Measurements from ENCODE around the gene BARD1.
"Not testable (repeated sequence)": the region's sequence is repeated elsewhere in the genome, so short reads cannot be mapped to it uniquely, and the experiment has no call there.

BARD1 gene

DNA sequence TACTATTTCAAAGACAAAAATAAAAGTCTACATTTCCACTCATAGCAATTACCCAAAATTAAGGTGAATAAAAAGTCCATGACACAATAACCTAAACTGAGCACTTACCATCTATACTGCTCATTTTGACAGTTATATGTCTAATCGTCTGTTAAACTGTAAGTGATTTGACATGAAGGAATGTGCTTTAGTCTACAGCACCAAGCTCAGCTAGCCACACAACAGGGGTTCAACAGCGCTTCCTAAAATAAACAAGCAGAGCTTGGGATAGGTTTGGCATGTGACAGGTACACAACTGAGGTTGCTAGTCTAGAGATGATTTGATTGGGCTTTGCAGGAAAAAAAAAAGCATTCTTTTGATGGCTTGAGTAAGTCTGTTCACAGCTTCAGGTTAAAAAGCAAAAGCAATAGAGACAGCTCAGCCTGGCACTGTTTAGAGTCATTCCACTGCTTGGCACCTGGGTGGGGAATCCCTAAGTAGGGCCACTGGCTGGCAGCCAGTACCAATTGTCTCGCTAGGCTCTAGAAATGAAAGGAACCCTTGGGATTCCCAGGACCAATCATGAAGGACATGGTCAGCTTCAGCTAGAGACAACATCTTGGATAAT, 78.6 kb downstream of the BARD1 start:
- TF ChIP-seq, protein P1, sequence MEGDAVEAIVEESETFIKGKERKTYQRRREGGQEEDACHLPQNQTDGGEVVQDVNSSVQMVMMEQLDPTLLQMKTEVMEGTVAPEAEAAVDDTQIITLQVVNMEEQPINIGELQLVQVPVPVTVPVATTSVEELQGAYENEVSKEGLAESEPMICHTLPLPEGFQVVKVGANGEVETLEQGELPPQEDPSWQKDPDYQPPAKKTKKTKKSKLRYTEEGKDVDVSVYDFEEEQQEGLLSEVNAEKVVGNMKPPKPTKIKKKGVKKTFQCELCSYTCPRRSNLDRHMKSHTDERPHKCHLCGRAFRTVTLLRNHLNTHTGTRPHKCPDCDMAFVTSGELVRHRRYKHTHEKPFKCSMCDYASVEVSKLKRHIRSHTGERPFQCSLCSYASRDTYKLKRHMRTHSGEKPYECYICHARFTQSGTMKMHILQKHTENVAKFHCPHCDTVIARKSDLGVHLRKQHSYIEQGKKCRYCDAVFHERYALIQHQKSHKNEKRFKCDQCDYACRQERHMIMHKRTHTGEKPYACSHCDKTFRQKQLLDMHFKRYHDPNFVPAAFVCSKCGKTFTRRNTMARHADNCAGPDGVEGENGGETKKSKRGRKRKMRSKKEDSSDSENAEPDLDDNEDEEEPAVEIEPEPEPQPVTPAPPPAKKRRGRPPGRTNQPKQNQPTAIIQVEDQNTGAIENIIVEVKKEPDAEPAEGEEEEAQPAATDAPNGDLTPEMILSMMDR (IDR thresholded peaks at IDR 0.05; ENCODE audit: extremely low read depth, missing control alignments): no peak
- no peak for DNase-seq (ENCODE audit: low spot score)

DNA sequence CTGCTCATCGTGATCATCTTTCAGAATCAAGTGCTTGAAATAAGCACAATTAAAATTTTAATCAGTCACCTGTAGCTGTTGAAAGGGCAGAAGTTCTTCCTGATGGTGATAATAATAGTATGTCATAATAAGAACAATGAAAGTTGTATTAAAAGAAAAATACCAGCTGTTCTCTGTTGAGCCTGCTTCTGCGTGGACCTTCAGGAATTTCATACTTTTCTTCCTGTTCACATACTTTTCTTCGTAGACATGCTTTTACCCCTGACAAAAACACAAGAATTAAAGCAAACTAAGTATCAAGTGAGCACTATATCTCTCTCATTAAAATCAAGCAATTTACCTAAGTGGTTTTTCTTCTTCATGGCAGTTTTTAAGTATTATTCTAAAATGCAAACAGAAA, 79.2 kb downstream of the BARD1 start:
- TF ChIP-seq, protein P1 (IDR thresholded peaks at IDR 0.05; ENCODE audit: extremely low read depth, missing control alignments): no peak
- DNase-seq (ENCODE audit: low spot score): no peak

DNA sequence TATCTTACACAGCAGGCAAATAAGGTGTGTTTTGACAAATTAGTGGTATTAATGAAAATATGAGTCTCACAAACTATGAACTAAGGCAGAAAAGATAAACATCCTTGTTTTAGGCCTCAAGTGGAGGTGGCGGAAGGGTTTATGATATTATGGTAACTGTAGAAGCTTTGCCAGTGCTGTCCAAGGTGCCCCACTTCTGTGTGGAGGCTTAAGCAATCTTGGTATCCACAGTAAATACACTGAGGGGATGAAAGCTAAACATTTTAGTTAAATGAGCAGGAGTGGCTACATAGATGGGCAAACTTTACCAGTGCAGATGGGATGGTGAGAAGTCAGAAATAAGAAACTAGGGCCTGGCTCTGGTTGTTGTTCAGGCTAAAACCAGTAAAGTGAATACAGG, 84.7 kb downstream of the BARD1 start:
- TF ChIP-seq, protein P1 (IDR thresholded peaks at IDR 0.05; ENCODE audit: extremely low read depth, missing control alignments): no peak
- DNase-seq (ENCODE audit: low spot score): no peak

DNA sequence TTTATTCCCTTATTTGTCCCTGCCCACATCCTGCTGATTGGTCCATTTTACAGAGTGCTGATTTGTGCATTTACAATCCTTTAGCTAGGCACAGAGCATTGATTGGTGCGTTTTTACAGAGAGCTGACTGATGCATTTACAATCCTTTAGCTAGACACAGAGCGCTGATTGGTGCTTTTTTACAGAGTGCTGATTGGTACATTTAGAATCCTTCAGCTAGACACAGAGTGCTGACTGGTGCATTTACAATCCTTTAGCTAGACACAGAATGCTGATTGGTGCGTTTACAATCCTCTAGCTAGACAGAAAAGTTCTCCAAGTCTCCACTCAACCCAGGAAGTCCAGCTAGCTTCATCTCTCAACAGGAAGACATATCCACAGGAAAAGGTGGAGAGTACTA, 91.6 kb downstream of the BARD1 start:
- not testable (repeated sequence) for DNase-seq (ENCODE audit: low spot score)

DNA sequence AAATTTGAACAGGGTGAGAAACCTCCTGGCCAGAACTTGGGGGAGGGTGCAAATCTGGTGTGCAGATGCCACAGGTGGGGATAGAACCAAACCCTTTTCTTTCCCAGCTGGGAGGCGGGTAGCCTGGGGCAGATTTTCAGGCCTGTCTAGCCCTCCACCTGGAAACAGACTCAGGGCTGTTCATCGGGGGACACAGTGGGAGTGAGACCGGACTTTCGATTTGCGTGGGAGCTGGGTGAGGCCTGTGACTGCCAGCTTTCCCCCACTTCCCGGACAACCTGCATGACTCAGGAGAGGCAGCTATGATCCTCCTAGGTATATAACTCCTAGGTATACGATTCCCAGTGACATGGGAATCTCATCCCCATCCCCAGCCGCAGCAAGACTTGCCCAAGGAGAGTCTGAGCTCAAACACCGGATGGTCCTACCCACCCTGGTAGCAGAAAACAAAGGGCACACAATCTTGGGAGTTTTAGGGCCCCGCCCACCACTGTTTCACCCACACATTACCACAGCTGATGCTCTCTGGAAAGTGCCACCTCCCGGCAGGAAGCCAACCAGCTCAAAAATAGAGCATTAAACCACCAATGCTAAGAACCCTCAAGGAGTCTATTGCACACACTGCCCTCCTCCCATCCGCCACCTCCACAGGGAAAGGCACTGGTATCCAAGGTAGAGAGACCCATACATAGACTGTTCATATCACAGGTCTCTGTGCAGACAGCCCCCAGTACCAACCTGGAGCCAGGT, 92.5 kb downstream of the BARD1 start:
- DNase-seq (ENCODE audit: low spot score): no peak
- TF ChIP-seq, protein P1 (IDR thresholded peaks at IDR 0.05; ENCODE audit: extremely low read depth, missing control alignments): no peak

DNA sequence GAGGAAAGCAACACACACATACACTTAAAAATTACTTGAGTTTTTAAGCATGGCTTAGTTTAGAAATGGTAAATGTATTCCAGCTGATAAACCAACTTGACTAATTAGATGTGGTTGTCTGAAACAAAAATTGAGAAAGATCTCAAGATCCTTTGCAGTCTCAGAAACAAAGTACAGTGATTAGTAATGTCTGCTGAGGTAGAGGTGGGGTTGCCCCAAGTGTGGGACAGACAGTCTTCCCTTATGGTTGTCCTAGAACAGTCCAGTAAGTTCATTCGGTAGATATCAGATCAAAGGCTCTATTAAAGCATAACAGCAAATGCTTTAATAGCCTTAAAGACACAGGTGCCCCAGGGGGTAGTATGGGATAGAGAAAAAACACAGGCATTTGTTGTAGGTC, 94.5 kb downstream of the BARD1 start:
- no peak for DNase-seq (ENCODE audit: low spot score)
- TF ChIP-seq, protein P1 (IDR thresholded peaks at IDR 0.05; ENCODE audit: extremely low read depth, missing control alignments): no peak

DNA sequence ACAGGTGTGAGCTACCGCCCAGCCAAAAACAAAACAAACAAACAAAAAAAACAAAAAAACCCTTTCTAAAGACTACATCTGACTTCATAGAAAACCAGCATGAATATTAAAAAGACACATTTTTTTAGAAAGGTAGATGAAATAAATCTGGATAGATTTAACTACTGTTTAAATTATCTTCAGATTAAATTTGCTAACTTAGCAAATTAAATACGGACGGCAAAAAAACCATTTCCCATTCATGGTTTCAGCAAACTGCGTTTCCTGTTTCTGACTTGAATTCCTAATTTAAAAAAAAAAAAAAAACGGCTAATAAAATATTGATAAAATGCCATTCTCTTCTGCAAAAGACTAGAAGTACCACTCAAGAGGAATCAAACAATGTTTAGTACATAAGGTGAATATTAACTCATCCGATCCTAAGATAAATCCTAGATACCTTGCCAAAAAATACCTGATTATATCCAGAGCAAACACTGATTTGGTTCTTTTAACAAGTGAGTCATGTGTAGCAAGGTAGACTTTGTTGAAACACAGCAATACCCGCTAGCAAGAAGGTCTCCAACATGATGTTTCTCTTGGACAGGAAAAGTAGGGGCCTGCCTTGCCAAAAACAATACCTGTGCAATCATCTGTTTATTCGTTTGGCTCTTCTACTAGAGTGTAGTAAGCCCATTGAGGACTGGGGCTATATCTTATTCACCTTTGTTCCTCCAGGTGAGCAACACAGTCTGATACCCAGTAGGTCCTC, 96.2 kb downstream of the BARD1 start:
- TF ChIP-seq, protein P1 (IDR thresholded peaks at IDR 0.05; ENCODE audit: extremely low read depth, missing control alignments): no peak
- no peak for DNase-seq (ENCODE audit: low spot score)
